Loucy (cell line): Measurements from ENCODE around the gene CALN1.

ENCODE experiments used
- CTCF ChIP-seq: fragments of 200-600 bp; sonication (generic); conservative IDR thresholded peaks from 2 replicates; pipeline ENCODE4 v1.5.1; 2014; ENCODE audit warnings: mild to moderate bottlenecking, antibody characterized with exemption, low read length
- EZH2phosphoT487 ChIP-seq: fragments of 200-600 bp; IDR thresholded peaks from 2 replicates; pipeline ENCODE4 v1.6.1; 2018; ENCODE audit warnings: antibody characterized with exemption, mild to moderate bottlenecking, moderate library complexity, borderline replicate concordance

GRCh38 chr7:72057796-72058195, 354.3 kb downstream of the CALN1 start:
- TF ChIP-seq CTCF: no peak
- TF ChIP-seq EZH2phosphoT487: no peak
